GM12872 (cell line): ENCODE data around the gene PTCHD1.

Experiments used
- CTCF ChIP-seq: IDR thresholded peaks from 3 replicates; pipeline ENCODE4 v1.5.1; 2011; ENCODE audit warnings: low read depth, mild to moderate bottlenecking, low read length, moderate library complexity; ENCODE audit not compliant: insufficient read depth

Gene PTCHD1

GRCh38 chrX:23364416-23364815 lies 29.8 kb downstream of the PTCHD1 start:
- no peak for TF ChIP-seq CTCF

- no peak for TF ChIP-seq CTCF
Observed at GRCh38 chrX:23365541-23365940, 30.9 kb downstream of the PTCHD1 start.

- TF ChIP-seq CTCF: no peak
Observed at GRCh38 chrX:23366914-23367313, 32.3 kb downstream of the PTCHD1 start.

- no peak for TF ChIP-seq CTCF
Observed at GRCh38 chrX:23369027-23369426, 34.4 kb downstream of the PTCHD1 start.

- TF ChIP-seq CTCF: no peak
Observed at GRCh38 chrX:23372220-23372902, 37.7 kb downstream of the PTCHD1 start.

- TF ChIP-seq CTCF: no peak
Observed at GRCh38 chrX:23373129-23373804, 38.6 kb downstream of the PTCHD1 start.

GRCh38 chrX:23374291-23374690 lies 39.6 kb downstream of the PTCHD1 start:
- TF ChIP-seq CTCF: no peak
